NCI-H2029 (cell line): ENCODE measurements around the gene MBD6.

Experiments
- DNase-seq: peaks from one replicate; lab custom pipeline; 2025; lab: John Stamatoyannopoulos, UW

MBD6 gene, protein sequence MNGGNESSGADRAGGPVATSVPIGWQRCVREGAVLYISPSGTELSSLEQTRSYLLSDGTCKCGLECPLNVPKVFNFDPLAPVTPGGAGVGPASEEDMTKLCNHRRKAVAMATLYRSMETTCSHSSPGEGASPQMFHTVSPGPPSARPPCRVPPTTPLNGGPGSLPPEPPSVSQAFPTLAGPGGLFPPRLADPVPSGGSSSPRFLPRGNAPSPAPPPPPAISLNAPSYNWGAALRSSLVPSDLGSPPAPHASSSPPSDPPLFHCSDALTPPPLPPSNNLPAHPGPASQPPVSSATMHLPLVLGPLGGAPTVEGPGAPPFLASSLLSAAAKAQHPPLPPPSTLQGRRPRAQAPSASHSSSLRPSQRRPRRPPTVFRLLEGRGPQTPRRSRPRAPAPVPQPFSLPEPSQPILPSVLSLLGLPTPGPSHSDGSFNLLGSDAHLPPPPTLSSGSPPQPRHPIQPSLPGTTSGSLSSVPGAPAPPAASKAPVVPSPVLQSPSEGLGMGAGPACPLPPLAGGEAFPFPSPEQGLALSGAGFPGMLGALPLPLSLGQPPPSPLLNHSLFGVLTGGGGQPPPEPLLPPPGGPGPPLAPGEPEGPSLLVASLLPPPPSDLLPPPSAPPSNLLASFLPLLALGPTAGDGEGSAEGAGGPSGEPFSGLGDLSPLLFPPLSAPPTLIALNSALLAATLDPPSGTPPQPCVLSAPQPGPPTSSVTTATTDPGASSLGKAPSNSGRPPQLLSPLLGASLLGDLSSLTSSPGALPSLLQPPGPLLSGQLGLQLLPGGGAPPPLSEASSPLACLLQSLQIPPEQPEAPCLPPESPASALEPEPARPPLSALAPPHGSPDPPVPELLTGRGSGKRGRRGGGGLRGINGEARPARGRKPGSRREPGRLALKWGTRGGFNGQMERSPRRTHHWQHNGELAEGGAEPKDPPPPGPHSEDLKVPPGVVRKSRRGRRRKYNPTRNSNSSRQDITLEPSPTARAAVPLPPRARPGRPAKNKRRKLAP

GRCh38 chr12:57522011-57522886 is at the start of gene MBD6:
MBD6 (plus strand) TSS chr12:57522824; CDS start chr12:57524304, 1,480 bp downstream.
- DNase-seq, result peak; percentile 84

DNA sequence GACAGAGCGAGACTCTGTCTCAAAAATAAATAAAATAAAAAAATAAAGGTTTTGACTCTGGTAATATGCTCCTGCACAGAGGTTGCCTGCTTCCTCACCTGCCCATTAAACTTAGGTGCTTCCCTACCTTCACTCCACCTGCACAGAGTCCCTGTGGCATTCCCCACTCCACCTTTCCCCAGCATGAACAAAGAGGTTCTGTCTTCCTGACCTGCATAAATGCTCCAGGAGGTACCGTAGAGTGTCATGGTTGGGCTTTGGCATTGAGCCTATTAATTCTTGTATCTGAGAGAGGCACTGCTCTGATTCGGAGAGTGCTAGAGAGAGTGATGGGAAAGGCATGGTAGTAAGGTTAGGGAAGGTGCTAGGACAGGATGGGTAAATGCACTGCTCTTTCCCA is 49.2 kb upstream of the MBD6 start:
- peak; percentile 18 for DNase-seq

DNA sequence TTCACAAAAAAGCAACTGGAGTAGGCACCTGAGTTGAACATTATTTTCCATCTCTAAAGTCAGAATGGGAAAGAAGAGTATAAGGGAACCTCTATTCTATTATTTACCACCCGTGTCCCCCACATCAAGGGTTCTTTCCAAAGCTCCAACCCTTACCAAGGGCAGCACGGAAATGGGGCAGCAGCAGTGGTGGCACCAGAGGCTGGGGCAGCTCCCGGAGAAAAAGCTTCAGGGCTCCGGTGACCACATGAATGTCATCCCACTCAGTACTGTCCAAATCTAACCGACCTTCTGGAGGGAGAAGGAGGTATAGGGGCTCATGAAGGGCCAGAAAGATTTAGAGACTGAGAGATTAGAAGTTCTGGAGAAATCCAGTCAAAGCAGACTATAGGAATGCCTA is 48.7 kb upstream of the MBD6 start:
- DNase-seq, result no peak

DNA sequence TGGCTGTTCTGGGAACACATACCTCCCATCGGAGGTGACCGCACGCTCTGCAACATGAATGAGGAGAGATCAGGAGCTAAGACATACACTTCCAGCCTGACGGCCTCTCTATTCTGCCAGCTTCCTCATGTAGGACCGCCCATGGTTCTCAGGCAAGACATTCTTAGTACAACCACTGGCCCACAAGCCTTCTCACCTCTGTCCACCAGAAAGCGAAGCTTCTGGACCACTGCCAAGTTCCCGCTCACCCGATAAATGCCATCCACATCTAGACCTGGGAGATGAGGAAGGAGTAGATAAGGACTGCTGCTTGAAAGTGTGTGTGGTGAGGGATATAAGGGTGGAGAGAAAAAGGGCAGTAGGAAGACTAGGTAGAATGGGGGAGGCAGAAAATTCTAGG is 48.2 kb upstream of the MBD6 start:
- no peak for DNase-seq

- peak; percentile 21 for DNase-seq
Observed at GRCh38 chr12:57474862-57475261, 47.8 kb upstream of the MBD6 start.

DNA sequence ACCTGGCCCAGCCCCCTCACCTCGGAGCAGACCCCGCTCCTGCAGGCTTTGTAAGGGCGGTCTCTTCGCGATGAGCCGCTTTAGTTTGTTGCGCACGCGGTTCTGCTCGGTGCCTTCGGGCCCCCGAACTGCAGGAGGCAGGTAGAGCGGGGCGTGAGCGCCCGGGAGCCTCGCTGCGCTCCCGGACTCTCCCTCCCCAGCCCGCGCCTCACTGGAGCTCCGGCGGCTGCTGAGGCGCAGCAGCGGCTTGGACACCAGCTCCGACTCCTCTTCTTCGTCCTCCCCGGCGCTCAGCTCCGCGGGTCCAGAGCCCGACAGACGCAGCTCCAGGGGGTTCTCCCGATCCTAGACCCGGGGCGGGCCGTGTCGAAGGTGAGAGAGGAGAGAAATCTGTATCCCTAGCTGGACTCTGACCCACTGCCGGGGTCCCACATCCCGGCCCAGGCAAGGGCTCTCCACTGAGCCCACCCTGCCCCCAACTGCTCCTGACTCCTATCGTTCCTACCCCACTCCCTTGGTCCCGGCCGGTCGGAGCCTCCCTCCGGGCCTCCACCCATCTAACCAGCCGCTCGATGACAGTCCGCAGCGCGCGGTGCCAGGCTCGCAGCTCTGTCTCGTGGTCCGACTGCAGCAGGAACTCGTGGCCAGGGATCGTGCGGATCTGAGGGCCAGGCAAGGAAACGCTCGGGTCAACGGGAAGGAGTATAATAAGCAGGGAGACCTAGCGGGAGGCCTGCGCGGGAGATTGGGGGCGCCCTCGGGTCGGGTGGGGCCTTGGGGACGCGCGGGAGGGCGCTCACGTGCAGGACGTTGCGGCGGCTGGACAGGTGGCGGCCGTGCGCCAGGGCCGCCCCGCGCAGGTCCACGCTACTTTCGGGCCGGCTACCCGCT is 47.1 kb upstream of the MBD6 start:
- no peak for DNase-seq

DNA sequence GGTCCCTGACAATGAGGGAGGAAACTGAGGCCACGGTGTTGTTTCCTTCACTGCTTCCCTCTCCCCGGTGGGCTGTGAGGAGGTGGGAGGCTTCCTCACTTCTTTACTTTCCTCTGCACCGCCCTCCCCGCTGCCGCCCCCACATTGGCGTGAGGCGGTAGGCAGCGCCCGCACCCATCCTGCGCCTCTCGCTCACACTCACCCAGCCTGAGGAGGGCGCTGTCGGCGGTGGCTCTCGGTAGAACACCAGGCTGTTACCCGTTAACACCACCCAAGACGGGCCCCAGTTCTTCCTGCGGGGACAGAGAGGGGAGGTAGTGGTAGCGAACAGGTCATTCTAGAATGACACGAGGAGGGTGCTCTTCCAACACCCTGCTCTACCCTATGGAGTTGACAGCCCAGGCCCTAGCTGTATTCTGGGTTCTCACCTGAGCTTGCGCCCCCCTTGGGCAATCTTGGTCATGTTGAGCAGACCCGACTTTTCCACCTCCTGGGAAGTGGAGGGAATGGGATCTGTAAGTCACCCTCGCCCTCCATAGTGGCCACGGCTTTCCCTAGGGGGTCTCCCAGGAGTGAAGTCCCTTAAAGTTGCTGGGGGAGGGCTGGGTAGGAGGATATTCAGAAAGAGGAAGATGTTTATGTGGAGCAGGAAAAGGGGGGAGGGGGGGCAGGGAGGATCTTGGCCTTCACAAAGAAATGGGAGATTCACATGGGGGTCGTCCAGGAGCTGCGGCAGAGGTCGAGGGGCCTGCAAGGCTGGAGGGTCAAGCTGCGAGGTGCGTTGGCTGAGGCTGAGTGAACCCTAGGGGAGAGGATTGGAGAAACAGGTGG is 46.2 kb upstream of the MBD6 start:
- DNase-seq, result no peak

DNA sequence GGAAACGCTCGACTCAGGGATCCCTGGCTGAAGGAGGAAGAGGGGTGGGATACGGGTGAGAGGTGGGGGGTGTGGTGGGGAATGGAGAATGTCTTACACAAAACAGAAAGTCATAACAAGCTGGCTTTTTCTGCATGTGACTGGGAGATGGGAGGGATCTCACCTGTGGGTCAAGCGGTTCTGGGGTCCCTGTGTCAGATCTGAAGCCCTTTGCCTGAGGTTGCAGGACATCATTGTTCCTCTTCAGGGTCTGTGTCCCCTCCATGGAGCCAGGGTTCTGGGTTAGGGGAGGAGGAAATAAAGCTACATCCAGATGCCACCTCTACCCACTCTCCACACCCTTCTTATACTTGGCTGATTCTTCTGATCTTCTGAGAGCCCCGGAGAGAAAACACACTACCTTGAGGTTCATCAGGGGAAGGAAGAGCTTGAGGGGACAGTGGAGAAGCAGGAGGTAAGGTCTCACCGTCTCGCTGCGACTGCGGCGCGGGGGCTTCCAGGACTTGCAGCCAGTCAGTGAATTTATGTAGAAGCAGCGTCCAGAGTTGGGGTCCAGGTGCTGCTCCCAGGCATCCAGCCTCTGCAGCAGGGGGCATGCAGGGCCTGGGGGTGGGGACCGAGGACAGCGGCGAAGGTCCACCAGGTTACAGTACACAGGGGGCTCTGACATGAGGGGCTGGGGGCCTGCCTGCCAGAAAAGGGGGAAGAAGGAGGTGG is 45.5 kb upstream of the MBD6 start:
- no peak for DNase-seq

DNA sequence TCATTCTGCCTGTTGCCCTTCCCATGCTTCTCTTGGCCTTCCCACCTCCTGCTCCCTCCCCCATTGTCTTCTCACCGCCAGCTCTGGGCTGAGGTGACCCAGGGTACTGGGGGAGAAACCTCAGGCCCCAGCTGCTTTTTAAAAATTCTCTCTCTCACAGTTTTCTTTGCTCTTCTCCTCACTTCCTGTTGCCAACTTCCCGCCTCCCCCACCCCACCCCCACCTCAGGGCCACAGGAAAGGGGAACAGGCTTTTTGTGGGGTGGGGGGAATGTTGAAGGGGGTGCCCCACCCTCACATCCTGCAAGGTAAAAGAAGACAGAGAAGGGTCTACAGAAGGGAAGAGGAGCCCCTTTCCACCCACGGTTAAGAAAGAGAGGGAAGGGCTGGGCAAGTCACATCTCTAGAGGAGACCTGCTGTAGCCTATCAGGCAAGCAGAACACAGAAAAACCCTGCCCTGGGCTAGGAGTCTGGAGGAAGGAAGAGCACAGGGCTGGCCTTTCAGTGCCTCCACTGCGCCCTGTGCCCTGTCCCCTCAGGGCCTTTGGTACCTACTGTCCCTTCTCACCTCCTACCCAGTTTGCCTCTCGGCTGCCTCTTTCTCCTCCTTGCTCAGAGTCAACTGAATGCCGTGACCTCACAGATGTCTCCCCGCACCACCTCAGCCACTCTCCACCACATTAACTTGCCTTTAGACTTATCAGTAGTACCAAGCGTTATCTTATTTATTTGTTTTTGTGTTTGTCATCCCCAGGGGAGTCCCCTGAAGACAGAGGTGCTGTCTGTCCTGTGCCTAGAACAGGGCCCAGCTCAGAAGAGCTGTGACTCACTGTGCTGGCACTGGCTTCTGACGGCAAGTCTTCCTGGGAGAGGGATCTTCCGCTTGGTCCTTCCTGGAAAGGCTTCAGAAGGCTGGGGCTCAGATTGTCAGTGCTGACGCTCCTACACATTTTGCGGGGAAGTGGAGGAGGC is 44.6 kb upstream of the MBD6 start:
- DNase-seq, result no peak

DNA sequence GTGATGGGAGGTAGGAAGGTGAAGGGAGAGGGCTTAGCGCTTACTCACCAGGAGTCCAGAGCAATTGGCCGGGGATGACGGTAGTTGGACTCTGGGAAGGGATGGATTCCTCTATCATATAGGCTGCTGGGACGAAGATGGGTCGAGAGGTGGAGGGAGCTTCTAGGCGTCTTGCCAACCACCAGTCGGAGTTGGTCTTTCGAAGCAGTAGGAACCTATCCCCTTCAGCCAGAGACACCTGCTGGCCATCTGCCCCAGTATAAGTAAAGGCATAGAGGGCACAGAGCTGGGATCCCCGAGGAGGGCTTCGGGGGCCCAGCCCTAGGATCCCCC is 43.6 kb upstream of the MBD6 start:
- DNase-seq, result no peak

DNA sequence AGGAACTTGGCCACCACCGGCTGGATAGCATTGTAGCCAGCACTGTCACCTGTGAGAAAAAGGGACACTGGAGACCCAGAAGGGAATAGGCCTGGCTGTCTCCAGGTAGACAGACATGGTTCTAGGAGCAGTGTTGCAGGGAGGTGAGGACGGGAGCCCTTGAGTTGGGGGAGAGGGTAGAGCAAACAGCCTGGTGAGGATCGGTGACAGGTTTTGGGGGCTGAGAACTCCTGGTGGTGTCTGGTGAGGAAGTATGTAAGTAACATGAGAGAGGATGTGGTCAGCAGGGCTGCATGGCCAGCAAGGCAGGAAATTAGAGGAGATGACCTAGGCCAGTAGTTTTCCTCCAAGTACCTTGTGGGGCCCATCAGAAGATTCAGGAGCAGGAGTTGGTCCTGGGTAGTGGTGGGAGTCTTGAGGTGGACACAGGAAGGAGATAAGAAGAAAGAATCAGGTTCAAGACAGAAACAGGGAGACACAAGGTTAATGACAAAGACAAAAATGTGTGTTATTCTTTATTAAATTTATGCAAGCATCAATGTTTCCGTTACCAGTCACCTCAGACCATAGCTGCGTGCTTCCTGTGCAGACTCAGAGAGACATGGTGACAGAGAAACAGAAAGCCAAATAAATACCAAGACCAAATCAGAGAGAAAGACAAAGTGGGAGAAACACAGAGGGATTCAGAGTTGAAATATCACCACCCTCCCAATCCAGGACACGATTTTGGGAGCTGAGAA is 43.1 kb upstream of the MBD6 start, which contains the start of gene ARHGAP9:
TSS of gene ARHGAP9 (minus strand) at position 491 of the 740 bp plus-strand sequence. CDS start at position 31, 460 bp downstream.
- DNase-seq, result no peak

DNA sequence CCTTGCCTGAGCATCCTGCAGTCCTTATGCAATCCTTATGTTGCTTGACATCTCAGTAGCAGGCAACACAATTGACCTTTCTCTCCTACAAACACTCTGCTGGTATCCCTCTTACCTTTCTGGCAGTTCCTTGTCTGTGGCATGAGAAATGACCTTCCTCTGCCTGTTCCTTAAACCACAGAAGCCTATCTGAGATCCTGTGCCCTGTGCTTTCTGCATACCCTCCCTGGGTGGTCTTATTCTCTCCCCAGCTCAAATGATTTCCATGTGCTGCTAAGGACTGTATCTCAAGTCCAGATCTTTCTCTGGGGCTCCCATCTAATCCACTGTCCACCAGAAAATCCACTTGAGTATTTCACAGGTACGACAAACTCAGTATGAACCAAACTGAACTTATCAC is 41.0 kb upstream of the MBD6 start:
- DNase-seq, result no peak

GRCh38 chr12:57483466-57483865 is 39.2 kb upstream of the MBD6 start:
- no peak for DNase-seq

GRCh38 chr12:57485695-57486094 is 36.9 kb upstream of the MBD6 start:
- no peak for DNase-seq

- no peak for DNase-seq
Observed at GRCh38 chr12:57487055-57487596, 35.5 kb upstream of the MBD6 start.

DNA sequence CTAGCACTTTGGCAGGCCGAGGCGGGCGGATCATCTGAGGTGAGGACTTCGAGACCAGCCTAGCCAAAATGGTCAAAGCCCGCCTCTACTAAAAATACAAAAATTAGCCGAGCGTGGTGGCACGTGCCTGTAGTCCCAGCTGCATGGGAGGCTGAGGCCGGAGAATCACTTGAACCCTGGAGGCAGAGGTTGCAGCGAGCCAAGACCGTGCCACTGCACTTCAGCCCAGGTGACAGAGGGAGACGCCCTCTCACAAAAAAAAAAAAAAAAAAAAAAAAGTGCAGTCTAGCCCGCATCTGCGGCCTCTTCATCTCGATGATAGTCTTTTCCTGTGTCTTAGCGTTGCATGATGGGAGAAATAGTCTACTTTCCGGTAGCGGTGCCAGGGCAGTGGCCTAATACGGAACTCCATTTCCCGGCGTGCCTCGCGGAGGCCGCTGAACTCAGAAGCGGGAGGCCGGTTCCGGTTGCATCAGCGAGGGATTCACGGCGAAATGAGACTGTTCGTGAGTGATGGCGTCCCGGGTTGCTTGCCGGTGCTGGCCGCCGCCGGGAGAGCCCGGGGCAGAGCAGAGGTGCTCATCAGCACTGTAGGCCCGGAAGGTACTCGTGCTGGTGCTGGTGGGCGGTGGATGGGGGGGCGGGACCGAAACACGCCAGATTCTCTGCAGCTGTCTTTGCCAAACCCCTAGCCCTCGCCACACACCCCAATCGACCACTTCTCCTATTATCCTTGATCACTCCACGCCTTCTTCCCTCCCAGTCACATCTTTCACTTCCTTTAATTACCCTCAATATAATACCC is 34.8 kb upstream of the MBD6 start, which contains the start of gene MARS1:
TSS of gene MARS1 (plus strand) at position 472 of the 805 bp plus-strand sequence. CDS start at position 495, 23 bp downstream.
- peak; percentile 99 for DNase-seq
